ENCODE measurements around the gene TSPAN18. TPM values are rescaled to one million over a fixed set of nuclear protein-coding genes. Genes with fewer than 3 reads are reported as not detected.

The TSPAN18 gene
- polyA plus RNA-seq, 1 of the 3 experiments (the other 2 are of a cell fraction), result 0.72 TPM

GRCh38 chr11:44959064-44959463 is 232.3 kb downstream of the TSPAN18 start:
- Histone ChIP-seq H3K9me3 (no peaks in the 10 kb centered on the region), H3K4me1 (ENCODE audit: control insufficient read depth in 1 of 2, insufficient read depth in 2 of 2, low read depth in 1 of 2, low read length in 1 of 2) (peaks cover 4% of the 10 kb centered on the region in 2 experiments; a peak in 2 of 4 replicates), H3K27me3 (ENCODE audit: insufficient read depth) (no peaks in the 10 kb centered on the region), H3K27ac (ENCODE audit: low read depth in 2 of 2, low read length in 1 of 2) (no peak overlapping the region), H3K4me2 (no peak overlapping the region), H3K36me3 (replicated peaks in 1 of 2; ENCODE audit: control insufficient read depth in 1 of 2, insufficient read depth in 2 of 2, low read length in 1 of 2) (no peaks in the 10 kb centered on the region), H3K79me2 (ENCODE audit: insufficient read depth) (no peaks in the 10 kb centered on the region), H4K20me1 (ENCODE audit: insufficient read depth) (no peaks in the 10 kb centered on the region), H3K9me2 (no peaks in the 10 kb centered on the region), H2AFZ (ENCODE audit: low read depth) (no peak overlapping the region), H3K9ac (no peak overlapping the region), H3K4me3 (ENCODE audit: low read depth in 2 of 2, low read length in 1 of 2) (no peak overlapping the region), H3F3A (replicated peaks; ENCODE audit: insufficient read depth) (no peaks in the 10 kb centered on the region)
- 53% methylated on average over 3 of the region's 3 CpGs for WGBS (ENCODE audit: low lambda C conversion rate)
- CTCF ChIA-PET, result interaction anchor here (0.7 to 5.2 kb wide), 4 partner anchors 9 to 144 kb away, joined by 3 to 19 read pairs (median 8); no protein-coding TSS in a partner anchor
- no peak for DNase-seq
- POLR2A ChIA-PET, result no interaction called here
- TF ChIP-seq TAF1 (IDR thresholded peaks at IDR 0.05; ENCODE audit: borderline replicate concordance, low read depth, low read length), result no peak
- no peak for TF ChIP-seq MEF2A (IDR thresholded peaks at IDR 0.05; ENCODE audit: borderline replicate concordance, low read depth)
- no peak for TF ChIP-seq JUND (IDR thresholded peaks at IDR 0.05)
- no peak for TF ChIP-seq NRF1 (IDR thresholded peaks at IDR 0.05; ENCODE audit: low read depth, low read length)
- no peak for TF ChIP-seq TCF12 (IDR thresholded peaks at IDR 0.05)
- no peak for TF ChIP-seq GABPA (IDR thresholded peaks at IDR 0.05; ENCODE audit: low read depth)
- no peak for TF ChIP-seq RCOR1 (IDR thresholded peaks at IDR 0.05; ENCODE audit: low read length)
- TF ChIP-seq SMC3 (IDR thresholded peaks at IDR 0.05; ENCODE audit: low read depth, low read length), result no peak
- no peak for TF ChIP-seq USF1 (IDR thresholded peaks at IDR 0.05; ENCODE audit: borderline replicate concordance, low read depth)
- TF ChIP-seq NFIC (IDR thresholded peaks at IDR 0.05; ENCODE audit: borderline replicate concordance), result no peak
- TF ChIP-seq RFX5 (IDR thresholded peaks at IDR 0.05; ENCODE audit: low read length), result no peak
- TF ChIP-seq POLR2AphosphoS5 (IDR thresholded peaks at IDR 0.05; ENCODE audit: low read depth, low read length), result no peak
- TF ChIP-seq CTCF (IDR thresholded peaks at IDR 0.05), result no peak
- no peak for TF ChIP-seq MXI1 (IDR thresholded peaks at IDR 0.05; ENCODE audit: low read depth, low read length)
- no peak for TF ChIP-seq FOXM1 (IDR thresholded peaks at IDR 0.05; ENCODE audit: low read depth)

- DNase-seq, result no peak
- no peaks in the 10 kb centered on the region for H3F3A ChIP-seq (replicated peaks; ENCODE audit: insufficient read depth)
- H3K9me2 ChIP-seq, result no peaks in the 10 kb centered on the region
- H3K4me2 ChIP-seq, result no peak overlapping the region
- H3K27me3 ChIP-seq (ENCODE audit: insufficient read depth), result peaks cover 5% of the 10 kb centered on the region; the same call in 1 of the 2 replicates
- H3K79me2 ChIP-seq (ENCODE audit: insufficient read depth), result no peaks in the 10 kb centered on the region
- H4K20me1 ChIP-seq (ENCODE audit: insufficient read depth), result no peaks in the 10 kb centered on the region
- ChIA-PET POLR2A (no interaction called here), CTCF (interaction anchor here (0.9 to 5.2 kb wide), 6 partner anchors 10 to 150 kb away, joined by 3 to 19 read pairs (median 4); no protein-coding TSS in a partner anchor)
- no peaks in the 10 kb centered on the region for H3K9me3 ChIP-seq
- H3K4me3 ChIP-seq (ENCODE audit: low read depth in 2 of 2, low read length in 1 of 2), result no peak overlapping the region
- peaks cover 0 to 2% of the 10 kb centered on the region in 2 experiments; a peak in 2 of 4 replicates for H3K4me1 ChIP-seq (ENCODE audit: control insufficient read depth in 1 of 2, insufficient read depth in 2 of 2, low read depth in 1 of 2, low read length in 1 of 2)
- no peak for TF ChIP-seq GATA2 (CRISPR knock-in tag; IDR thresholded peaks at IDR 0.05)
- TF ChIP-seq MXI1 (IDR thresholded peaks at IDR 0.05; ENCODE audit: low read depth, low read length), result no peak
- no peak overlapping the region for H3K9ac ChIP-seq
- WGBS (ENCODE audit: low lambda C conversion rate), result 47% methylated on average over 7 of the region's 7 CpGs
- no peaks in the 10 kb centered on the region for H3K36me3 ChIP-seq (replicated peaks in 1 of 2; ENCODE audit: control insufficient read depth in 1 of 2, insufficient read depth in 2 of 2, low read length in 1 of 2)
- no peak overlapping the region for H2AFZ ChIP-seq (ENCODE audit: low read depth)
- no peak overlapping the region for H3K27ac ChIP-seq (ENCODE audit: low read depth in 2 of 2, low read length in 1 of 2)
Measured at GRCh38 chr11:44960200-44960845, 233.6 kb downstream of the TSPAN18 start.
